ENCODE results near the gene AFDN. TPM values are rescaled to one million over a fixed set of nuclear protein-coding genes. Genes with fewer than 3 reads are reported as not detected.

The AFDN gene
- total and polyA plus RNA-seq, 10 of the 15 experiments (the other 5 are each of a cell fraction or from before 2014, with no cell fraction given) = 5.7 to 68.2 (median 45.1) TPM

DNA sequence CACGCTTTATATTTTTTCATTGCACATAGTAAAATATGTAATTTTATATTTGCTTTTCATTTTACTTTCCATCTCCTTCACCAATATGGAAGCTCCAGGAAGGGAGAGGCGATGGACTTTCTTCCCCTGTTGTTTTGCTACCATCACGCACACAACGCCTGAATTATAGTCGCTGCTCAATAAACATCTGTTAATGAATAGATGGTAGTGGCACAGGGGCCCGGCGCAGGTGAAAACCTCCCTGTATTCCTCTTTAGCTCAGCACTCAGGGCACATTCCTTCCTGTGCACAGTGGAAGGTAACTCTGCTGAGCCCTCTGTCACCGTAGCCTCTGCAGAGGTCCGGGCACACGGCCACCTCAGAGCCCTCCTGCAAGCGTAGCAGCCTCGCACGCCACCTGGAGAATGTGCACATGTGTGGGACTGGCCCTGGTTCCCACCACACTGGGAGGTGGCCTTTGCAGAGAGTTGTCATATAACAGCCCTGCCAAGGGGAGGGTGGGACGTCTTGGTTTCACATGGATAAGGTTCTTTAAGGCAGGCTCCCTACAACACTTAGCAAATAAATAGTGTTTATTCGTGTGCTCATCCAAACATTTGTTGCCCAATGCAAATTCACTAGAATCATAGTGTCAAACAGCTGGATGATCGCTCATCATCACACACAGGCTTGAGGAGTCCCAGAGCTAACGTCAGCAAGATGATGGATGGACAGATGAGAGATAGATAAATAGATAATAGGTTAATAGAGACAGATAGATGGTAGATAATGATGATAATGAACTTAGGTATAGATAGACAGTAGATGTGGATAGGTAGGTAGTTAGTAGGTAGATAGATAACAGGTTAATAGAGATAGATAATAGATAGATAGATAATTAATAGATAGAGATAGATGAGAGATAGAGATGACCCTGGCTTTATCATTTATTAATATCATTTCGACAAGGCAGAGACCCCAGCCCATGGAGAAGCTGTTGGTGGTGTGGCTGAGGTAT, 32.3 kb upstream of the AFDN start (continued):
- TF ChIP-seq, protein P1, sequence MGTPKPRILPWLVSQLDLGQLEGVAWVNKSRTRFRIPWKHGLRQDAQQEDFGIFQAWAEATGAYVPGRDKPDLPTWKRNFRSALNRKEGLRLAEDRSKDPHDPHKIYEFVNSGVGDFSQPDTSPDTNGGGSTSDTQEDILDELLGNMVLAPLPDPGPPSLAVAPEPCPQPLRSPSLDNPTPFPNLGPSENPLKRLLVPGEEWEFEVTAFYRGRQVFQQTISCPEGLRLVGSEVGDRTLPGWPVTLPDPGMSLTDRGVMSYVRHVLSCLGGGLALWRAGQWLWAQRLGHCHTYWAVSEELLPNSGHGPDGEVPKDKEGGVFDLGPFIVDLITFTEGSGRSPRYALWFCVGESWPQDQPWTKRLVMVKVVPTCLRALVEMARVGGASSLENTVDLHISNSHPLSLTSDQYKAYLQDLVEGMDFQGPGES (IDR thresholded peaks at IDR 0.05) = no peak

DNA sequence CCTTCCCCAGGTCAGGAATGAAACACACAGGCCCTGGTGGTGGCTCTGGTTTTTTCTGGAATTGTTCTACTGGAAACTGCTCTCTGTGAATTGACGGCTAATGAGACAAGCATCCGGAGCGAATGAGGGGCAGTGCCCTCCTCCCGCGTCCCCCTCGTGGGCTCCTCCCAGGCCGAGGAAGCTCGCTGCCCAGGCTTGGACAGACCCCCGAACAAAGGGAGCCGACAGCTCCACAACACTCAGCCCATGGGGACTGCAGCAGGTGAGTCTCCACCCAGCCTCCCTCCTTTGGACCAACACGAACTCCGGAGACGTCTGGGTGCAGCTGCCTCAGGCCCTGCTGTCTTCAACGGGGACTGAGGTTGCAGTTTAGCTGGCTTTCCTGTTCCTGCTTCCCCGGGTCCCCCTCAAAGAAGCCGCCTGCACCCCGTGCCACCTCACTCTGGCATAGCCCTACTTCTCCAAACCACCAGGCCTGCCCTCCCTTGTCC, 31.3 kb upstream of the AFDN start:
- Histone ChIP-seq H3K36me3 (ENCODE audit: control insufficient read depth in 2 of 2, insufficient read depth in 2 of 2, low read length in 1 of 2) (no peaks in the 10 kb centered on the region), H3K79me2 (ENCODE audit: control insufficient read depth, insufficient read depth, low read length) (no peaks in the 10 kb centered on the region), H3K4me2 (ENCODE audit: control insufficient read depth, insufficient read depth) (no peak overlapping the region), H3K27me3 (replicated peaks in 1 of 2; ENCODE audit: control insufficient read depth in 2 of 2, insufficient read depth in 2 of 2, low read length in 1 of 2) (peaks cover 7 to 21% of the 10 kb centered on the region in 2 experiments), H4K20me1 (ENCODE audit: control insufficient read depth, insufficient read depth) (no peaks in the 10 kb centered on the region), H3K4me3 (no peak overlapping the region), H3K4me1 (ENCODE audit: control insufficient read depth, insufficient read depth, low read length) (peaks cover 3% of the 10 kb centered on the region; the same call in 1 of the 2 replicates), H3K9ac (ENCODE audit: control insufficient read depth, insufficient read depth, low read length) (no peak overlapping the region), H3K27ac (ENCODE audit: control insufficient read depth, insufficient read depth) (no peak overlapping the region), H2AFZ (ENCODE audit: control insufficient read depth, low read depth, low read length) (no peak overlapping the region), H3K9me3 (replicated peaks; ENCODE audit: control insufficient read depth, insufficient read depth, low read length) (no peaks in the 10 kb centered on the region; the same call in 2 of the 3 replicates)
- ChIA-PET POLR2A (no interaction called here), RAD21 (ENCODE audit: unreplicated experiment) (no interaction called here), CTCF (no interaction called here), SMC1A (ENCODE audit: uncharacterized antibody, unreplicated experiment) (interaction anchor here (0.7 kb wide), 1 partner anchor 104 kb away, joined by 3 read pairs; no protein-coding TSS in a partner anchor)
- DNase-seq (ENCODE audit: low read depth, low spot score) = no peak
- in situ Hi-C loops (cut with MboI) = no loop called here
- no peak for ATAC-seq
- no TSS peak for BruUV-seq (replicated peaks)
- no peak for FAIRE-seq
- intact Hi-C loops (cut with micrococcal nuclease; ENCODE audit: unreplicated experiment) = no loop called here
- 17% methylated on average over 17 of the region's 17 CpGs for WGBS (ENCODE audit: insufficient coverage, insufficient replicate concordance, low lambda C conversion rate, missing lambda C conversion rate)
- TF ChIP-seq TCF7 (IDR thresholded peaks at IDR 0.05; ENCODE audit: borderline replicate concordance) (no peak), SMARCA5 (IDR thresholded peaks at IDR 0.05) (no peak), RAD51 (IDR thresholded peaks at IDR 0.05) (no peak)
- TF ChIP-seq, protein P2, sequence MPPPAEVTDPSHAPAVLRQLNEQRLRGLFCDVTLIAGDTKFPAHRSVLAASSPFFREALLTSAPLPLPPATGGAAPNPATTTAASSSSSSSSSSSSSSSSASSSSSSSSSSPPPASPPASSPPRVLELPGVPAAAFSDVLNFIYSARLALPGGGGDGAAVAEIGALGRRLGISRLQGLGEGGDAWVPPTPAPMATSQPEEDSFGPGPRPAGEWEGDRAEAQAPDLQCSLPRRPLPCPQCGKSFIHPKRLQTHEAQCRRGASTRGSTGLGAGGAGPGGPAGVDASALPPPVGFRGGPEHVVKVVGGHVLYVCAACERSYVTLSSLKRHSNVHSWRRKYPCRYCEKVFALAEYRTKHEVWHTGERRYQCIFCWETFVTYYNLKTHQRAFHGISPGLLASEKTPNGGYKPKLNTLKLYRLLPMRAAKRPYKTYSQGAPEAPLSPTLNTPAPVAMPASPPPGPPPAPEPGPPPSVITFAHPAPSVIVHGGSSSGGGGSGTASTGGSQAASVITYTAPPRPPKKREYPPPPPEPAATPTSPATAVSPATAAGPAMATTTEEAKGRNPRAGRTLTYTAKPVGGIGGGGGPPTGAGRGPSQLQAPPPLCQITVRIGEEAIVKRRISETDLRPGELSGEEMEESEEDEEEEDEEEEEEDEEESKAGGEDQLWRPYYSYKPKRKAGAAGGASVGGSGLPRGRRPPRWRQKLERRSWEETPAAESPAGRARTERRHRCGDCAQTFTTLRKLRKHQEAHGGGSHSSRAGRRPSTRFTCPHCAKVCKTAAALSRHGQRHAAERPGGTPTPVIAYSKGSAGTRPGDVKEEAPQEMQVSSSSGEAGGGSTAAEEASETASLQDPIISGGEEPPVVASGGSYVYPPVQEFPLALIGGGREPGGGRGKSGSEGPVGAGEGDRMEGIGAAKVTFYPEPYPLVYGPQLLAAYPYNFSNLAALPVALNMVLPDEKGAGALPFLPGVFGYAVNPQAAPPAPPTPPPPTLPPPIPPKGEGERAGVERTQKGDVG (CRISPR knock-in tag; IDR thresholded peaks at IDR 0.05) = no peak

All from GM12878 (cell line).